Skin epidermis (tissue), 12 donors: Measurements from ENCODE around the gene ELF5.

ENCODE experiments used
- H3K27ac ChIP-seq, 21 experiments: fragments of 200-600 bp; sonication (generic) in 11 of 21; one replicate each; pipeline ENCODE4 v1.5.0; 2020; ENCODE audit warnings: mild to moderate bottlenecking in 3 of 21, inconsistent platforms in 2 of 21, moderate library complexity in 2 of 21
- H3K4me3 ChIP-seq, 7 experiments: fragments of 200-600 bp; sonication (generic) in 2 of 7; one replicate each; pipeline ENCODE4 v1.5.0; 2020; ENCODE audit warnings: inconsistent platforms in 2 of 7, mild to moderate bottlenecking in 2 of 7, moderate library complexity in 1 of 7

Gene ELF5

DNA sequence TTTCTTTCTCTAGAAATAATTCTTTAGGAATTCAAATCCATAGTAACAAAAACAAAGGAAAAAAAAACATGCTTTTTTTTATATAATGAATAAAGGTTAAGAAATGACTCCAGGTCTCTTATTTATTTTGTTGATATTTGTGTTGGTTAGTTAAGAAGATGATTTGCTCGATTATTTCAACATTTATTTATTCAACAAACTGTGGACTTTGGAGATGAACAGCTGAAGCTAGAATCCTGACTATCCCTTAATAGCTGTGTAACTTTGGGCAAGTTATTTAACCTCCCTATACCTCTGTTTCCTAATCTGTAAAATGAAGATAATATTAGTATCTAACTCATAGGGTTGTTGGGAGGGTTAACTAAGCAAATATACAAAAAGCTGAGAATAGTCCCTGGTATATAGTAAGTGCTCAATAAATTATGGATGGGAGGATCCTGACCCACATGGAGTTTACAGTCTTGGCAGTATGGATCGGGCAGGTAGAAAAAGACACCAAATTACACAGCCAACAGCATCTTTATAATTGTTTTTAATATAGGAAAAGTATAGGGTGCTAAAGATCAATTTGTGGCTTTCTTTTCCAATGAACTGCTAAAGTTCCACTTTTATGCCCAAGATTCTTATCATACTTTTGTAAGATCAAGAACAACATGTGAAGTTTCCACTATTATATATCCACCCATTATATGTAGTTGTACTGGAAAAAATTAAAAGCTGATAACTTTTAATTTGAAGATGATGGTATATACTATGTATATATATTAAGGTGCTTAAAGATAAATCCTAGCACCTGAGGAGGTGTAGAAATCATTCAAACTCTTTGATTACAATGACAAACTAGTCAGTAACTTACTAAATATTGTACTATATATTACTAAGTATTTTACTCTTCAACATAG, 76.1 kb downstream of the ELF5 start:
- Histone ChIP-seq H3K4me3 (peak overlapping the region in 4 of 7 experiments; percentile 87 to 94 (median 88)), H3K27ac (peak overlapping the region in 3 of 21 experiments; percentile 90 to 97 (median 94))

DNA sequence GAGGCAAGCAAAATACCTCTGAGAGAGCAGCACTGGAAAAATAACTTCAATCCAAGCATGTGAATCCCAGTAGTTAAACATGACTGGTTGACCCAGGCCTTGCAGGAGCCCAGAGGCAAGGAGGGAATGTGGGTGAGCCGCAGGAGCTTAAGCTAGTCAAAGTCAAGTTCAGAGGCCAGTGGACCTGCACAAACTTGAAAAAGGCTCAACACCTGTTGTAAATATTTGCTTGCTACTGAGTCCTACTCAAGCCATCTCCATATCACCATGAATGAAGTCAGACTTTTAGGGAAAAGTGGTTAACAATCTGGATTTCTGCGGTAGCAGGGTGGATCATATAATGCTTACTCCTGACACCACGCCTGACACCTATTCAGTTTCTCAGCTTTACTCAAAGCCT, 79.7 kb downstream of the ELF5 start:
- H3K4me3 ChIP-seq: no peak overlapping the region
- H3K27ac ChIP-seq: no peak overlapping the region

DNA sequence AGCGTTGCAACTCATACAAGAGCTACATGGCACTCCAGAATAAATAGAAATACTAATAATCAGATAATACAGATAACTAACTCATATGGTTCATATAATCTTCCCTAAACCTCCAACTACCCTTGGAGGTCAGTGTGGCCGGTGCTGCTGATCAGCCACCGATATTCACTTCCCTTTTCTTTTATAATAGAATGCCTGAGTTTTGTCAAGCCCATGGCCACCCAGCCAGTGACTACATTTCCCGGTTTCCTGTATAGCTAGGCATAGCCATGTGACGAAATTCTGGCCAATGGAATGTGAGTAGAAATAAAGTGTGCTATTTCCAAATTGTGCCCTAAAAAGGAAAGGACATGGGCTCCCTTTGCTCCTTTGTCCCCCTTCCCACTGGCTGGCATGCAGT, 80.8 kb downstream of the ELF5 start:
- Histone ChIP-seq H3K27ac (no peak overlapping the region), H3K4me3 (no peak overlapping the region)

DNA sequence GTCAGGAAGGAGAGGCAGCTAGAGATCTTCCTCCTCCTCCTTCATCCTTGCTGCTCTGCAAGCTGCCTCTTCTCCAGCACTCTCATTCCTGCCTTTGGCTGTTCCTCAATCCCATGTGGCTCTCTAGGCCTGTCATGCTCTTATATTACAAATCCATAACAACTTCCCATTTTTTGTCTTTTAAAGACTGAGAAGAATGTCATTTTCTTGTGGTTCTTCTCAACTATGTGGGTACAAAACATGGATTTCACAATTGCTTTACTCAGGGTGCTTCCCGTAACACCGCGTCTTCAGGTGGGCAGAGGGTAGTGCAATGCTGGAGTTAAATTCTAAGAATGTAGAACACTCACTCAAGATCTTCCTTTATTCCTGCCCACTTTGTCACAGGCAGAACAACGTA, 81.6 kb downstream of the ELF5 start:
- Histone ChIP-seq H3K4me3 (no peak overlapping the region), H3K27ac (no peak overlapping the region)
